ENCODE data around the gene ASPHD2. TPM values are rescaled to one million over a fixed set of nuclear protein-coding genes. Genes with fewer than 3 reads are reported as not detected.
A peak's percentile ranks its signal among the peaks of the same experiment; 100 is the strongest.

Gene ASPHD2
- total RNA-seq, 1 donor from 2014 or later = 4.9 TPM

GRCh38 chr22:26385164-26385563, 43.9 kb upstream of the ASPHD2 start:
- Mint-ChIP-seq H3K4me1 (peaks cover 6% of the 10 kb centered on the region), H3K27ac (ENCODE audit: unreplicated experiment) (peak overlapping the region; percentile 65), H3K27me3 (ENCODE audit: low read depth) (peaks cover 24% of the 10 kb centered on the region), H3K36me3 (ENCODE audit: low read depth) (no peaks in the 10 kb centered on the region), H3K4me3 (no peak overlapping the region), H3K9me3 (no peaks in the 10 kb centered on the region)
- TF ChIP-seq CTCF (conservative IDR thresholded peaks at IDR 0.05) = no peak
- DNase-seq (ENCODE audit: low read depth, low spot score) = no peak

- H3K27me3 Mint-ChIP-seq (ENCODE audit: low read depth) = peaks cover 4% of the 10 kb centered on the region
- no peak for TF ChIP-seq CTCF (conservative IDR thresholded peaks at IDR 0.05)
- H3K36me3 Mint-ChIP-seq (ENCODE audit: low read depth) = no peaks in the 10 kb centered on the region
- H3K27ac Mint-ChIP-seq (ENCODE audit: unreplicated experiment) = no peak overlapping the region
- no peak for DNase-seq (ENCODE audit: low read depth, low spot score)
- H3K9me3 Mint-ChIP-seq = no peaks in the 10 kb centered on the region
- H3K4me3 Mint-ChIP-seq = no peak overlapping the region
- peaks cover 23% of the 10 kb centered on the region for H3K4me1 Mint-ChIP-seq
Observed at GRCh38 chr22:26389125-26389524, 39.9 kb upstream of the ASPHD2 start.

GRCh38 chr22:26391091-26391490, 38.0 kb upstream of the ASPHD2 start:
- H3K27me3 Mint-ChIP-seq (ENCODE audit: low read depth) = no peaks in the 10 kb centered on the region
- no peak for DNase-seq (ENCODE audit: low read depth, low spot score)
- TF ChIP-seq CTCF (conservative IDR thresholded peaks at IDR 0.05) = no peak
- peaks cover 25% of the 10 kb centered on the region for H3K4me1 Mint-ChIP-seq
- no peaks in the 10 kb centered on the region for H3K9me3 Mint-ChIP-seq
- no peak overlapping the region for H3K4me3 Mint-ChIP-seq
- no peak overlapping the region for H3K27ac Mint-ChIP-seq (ENCODE audit: unreplicated experiment)
- no peaks in the 10 kb centered on the region for H3K36me3 Mint-ChIP-seq (ENCODE audit: low read depth)

- no peak for TF ChIP-seq CTCF (conservative IDR thresholded peaks at IDR 0.05)
- no peak overlapping the region for H3K27ac Mint-ChIP-seq (ENCODE audit: unreplicated experiment)
- H3K4me3 Mint-ChIP-seq = no peak overlapping the region
- no peak for DNase-seq (ENCODE audit: low read depth, low spot score)
- H3K36me3 Mint-ChIP-seq (ENCODE audit: low read depth) = no peaks in the 10 kb centered on the region
- peaks cover 25% of the 10 kb centered on the region for H3K4me1 Mint-ChIP-seq
- H3K9me3 Mint-ChIP-seq = no peaks in the 10 kb centered on the region
- H3K27me3 Mint-ChIP-seq (ENCODE audit: low read depth) = no peaks in the 10 kb centered on the region
Observed at GRCh38 chr22:26391623-26392022, 37.4 kb upstream of the ASPHD2 start.

GRCh38 chr22:26393929-26394328, 35.1 kb upstream of the ASPHD2 start:
- no peaks in the 10 kb centered on the region for H3K27me3 Mint-ChIP-seq (ENCODE audit: low read depth)
- DNase-seq (ENCODE audit: low read depth, low spot score) = no peak
- H3K4me1 Mint-ChIP-seq = peaks cover 25% of the 10 kb centered on the region
- no peak for TF ChIP-seq CTCF (conservative IDR thresholded peaks at IDR 0.05)
- no peak overlapping the region for H3K27ac Mint-ChIP-seq (ENCODE audit: unreplicated experiment)
- H3K4me3 Mint-ChIP-seq = no peak overlapping the region
- H3K9me3 Mint-ChIP-seq = no peaks in the 10 kb centered on the region
- H3K36me3 Mint-ChIP-seq (ENCODE audit: low read depth) = no peaks in the 10 kb centered on the region

- no peaks in the 10 kb centered on the region for H3K9me3 Mint-ChIP-seq
- peaks cover 25% of the 10 kb centered on the region for H3K4me1 Mint-ChIP-seq
- no peak for DNase-seq (ENCODE audit: low read depth, low spot score)
- no peaks in the 10 kb centered on the region for H3K27me3 Mint-ChIP-seq (ENCODE audit: low read depth)
- peak overlapping the region; percentile 95 for H3K27ac Mint-ChIP-seq (ENCODE audit: unreplicated experiment)
- H3K4me3 Mint-ChIP-seq = no peak overlapping the region
- no peak for TF ChIP-seq CTCF (conservative IDR thresholded peaks at IDR 0.05)
- H3K36me3 Mint-ChIP-seq (ENCODE audit: low read depth) = no peaks in the 10 kb centered on the region
Observed at GRCh38 chr22:26394777-26395176, 34.3 kb upstream of the ASPHD2 start.
